ENCODE results near the gene OR5H15.

DNA sequence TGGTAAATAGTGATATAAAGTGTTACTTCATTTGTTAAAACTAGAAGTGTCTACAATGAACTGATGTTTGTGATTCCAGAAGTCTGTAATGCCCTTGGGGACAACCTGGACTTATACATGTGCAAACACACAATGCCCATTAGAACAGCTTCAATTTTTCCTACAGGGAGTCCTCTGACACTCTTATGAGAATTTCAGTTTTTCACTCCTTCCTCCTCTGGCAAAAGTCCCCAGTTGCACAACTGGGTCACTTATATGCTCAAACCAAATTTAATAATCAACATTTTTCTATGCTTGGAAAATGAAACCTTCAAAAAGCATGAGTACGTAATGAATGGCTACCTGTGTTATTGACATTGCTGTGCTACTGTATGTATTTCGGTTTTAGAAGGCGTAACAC, at the start of gene OR5H15:
- no peak for TF ChIP-seq EZH2 (IDR thresholded peaks at IDR 0.05)
- no peak for TF ChIP-seq POLR2AphosphoS5 (IDR thresholded peaks at IDR 0.05; ENCODE audit: borderline replicate concordance, low read depth, low read length)
